Loucy (cell line): Measurements from ENCODE around the gene RAB15.

Source experiments
- H2AFZ ChIP-seq: fragments of 200-600 bp; sonication (generic); 2 replicates; pipeline ENCODE4 v1.6.0; 2016; ENCODE audit warnings: antibody characterized with exemption, mild to moderate bottlenecking, low read length, moderate library complexity
- H3F3A ChIP-seq: fragments of 200-600 bp; 2 replicates; pipeline ENCODE4 v1.6.0; 2016; ENCODE audit warnings: antibody characterized with exemption, low read depth, mild to moderate bottlenecking
- H3K27me3 ChIP-seq: fragments of 200-600 bp; sonication (generic); 2 replicates; pipeline ENCODE4 v1.6.1; 2014; ENCODE audit warnings: low read length, mild to moderate bottlenecking; ENCODE audit not compliant: insufficient read depth, poor library complexity, severe bottlenecking
- H3K36me3 ChIP-seq: fragments of 200-600 bp; sonication (generic); 2 replicates; pipeline ENCODE4 v1.6.1; 2016; ENCODE audit warnings: low read length; ENCODE audit not compliant: insufficient read depth
- H3K4me1 ChIP-seq: fragments of 200-600 bp; sonication (generic); 2 replicates; pipeline ENCODE4 v1.5.1; 2014; ENCODE audit warnings: low read length, mild to moderate bottlenecking; ENCODE audit not compliant: insufficient read depth, poor library complexity, severe bottlenecking
- H3K4me2 ChIP-seq: fragments of 200-600 bp; sonication (generic); 2 replicates; pipeline ENCODE4 v1.6.0; 2014; ENCODE audit warnings: antibody characterized with exemption, low read length, low read depth, mild to moderate bottlenecking; ENCODE audit not compliant: poor library complexity, severe bottlenecking
- H3K4me3 ChIP-seq: fragments of 200-600 bp; sonication (generic); 2 replicates; pipeline ENCODE4 v1.5.1; 2014; ENCODE audit warnings: low read length, mild to moderate bottlenecking, mixed read lengths; ENCODE audit not compliant: poor library complexity, severe bottlenecking
- H3K79me2 ChIP-seq: fragments of 200-600 bp; sonication (generic); 2 replicates; pipeline ENCODE4 v1.6.1; 2014; ENCODE audit warnings: low read length; ENCODE audit not compliant: insufficient read depth
- H3K9ac ChIP-seq: fragments of 200-600 bp; sonication (generic); 2 replicates; pipeline ENCODE4 v1.6.0; 2014; ENCODE audit warnings: mild to moderate bottlenecking, low read depth, low read length, moderate library complexity; ENCODE audit not compliant: poor library complexity, severe bottlenecking
- H3K9me2 ChIP-seq: fragments of 200-600 bp; sonication (generic); replicated peaks from 2 replicates; pipeline ENCODE4 v1.6.1; 2016; ENCODE audit warnings: low read depth, low read length, mixed read lengths
- H3K9me3 ChIP-seq: fragments of 200-600 bp; sonication (generic); 2 replicates; pipeline ENCODE4 v1.6.1; 2014; ENCODE audit warnings: mild to moderate bottlenecking, antibody characterized with exemption, low read length, low read depth; ENCODE audit not compliant: insufficient read depth
- H4K20me1 ChIP-seq: fragments of 200-600 bp; sonication (generic); 2 replicates; pipeline ENCODE4 v1.6.0; 2014; ENCODE audit warnings: antibody characterized with exemption, low read length, mild to moderate bottlenecking; ENCODE audit not compliant: insufficient read depth, poor library complexity, severe bottlenecking
- CTCF ChIP-seq: fragments of 200-600 bp; sonication (generic); conservative IDR thresholded peaks from 2 replicates; pipeline ENCODE4 v1.5.1; 2014; ENCODE audit warnings: mild to moderate bottlenecking, antibody characterized with exemption, low read length
- EZH2phosphoT487 ChIP-seq: fragments of 200-600 bp; IDR thresholded peaks from 2 replicates; pipeline ENCODE4 v1.6.1; 2018; ENCODE audit warnings: antibody characterized with exemption, mild to moderate bottlenecking, moderate library complexity, borderline replicate concordance

Gene RAB15

GRCh38 chr14:64953310-64953654 is 18.9 kb downstream of the RAB15 start:
- H3K9ac ChIP-seq, result no peak overlapping the region
- TF ChIP-seq CTCF, result no peak
- no peak for TF ChIP-seq EZH2phosphoT487
- peaks cover 47% of the 10 kb centered on the region; the same call in 1 of the 2 replicates for H3K36me3 ChIP-seq

GRCh38 chr14:64952598-64953309 is 19.4 kb downstream of the RAB15 start:
- no peak overlapping the region for H3K9ac ChIP-seq
- no peaks in the 10 kb centered on the region for H3K79me2 ChIP-seq
- no peak overlapping the region for H2AFZ ChIP-seq

More at GRCh38 chr14:64953310-64953654, 18.9 kb downstream of the RAB15 start:
- Histone ChIP-seq H2AFZ (no peak overlapping the region), H3F3A (no peaks in the 10 kb centered on the region), H3K9me2 (no peaks in the 10 kb centered on the region), H3K4me3 (no peak overlapping the region), H3K9me3 (no peaks in the 10 kb centered on the region), H3K4me2 (no peak overlapping the region), H3K4me1 (peaks cover 6% of the 10 kb centered on the region), H3K27me3 (no peaks in the 10 kb centered on the region), H4K20me1 (no peaks in the 10 kb centered on the region), H3K79me2 (no peaks in the 10 kb centered on the region)

GRCh38 chr14:64951724-64952123 is 20.4 kb downstream of the RAB15 start:
- Histone ChIP-seq H3K4me2 (no peak overlapping the region), H3K9ac (no peak overlapping the region), H3K4me3 (no peak overlapping the region), H2AFZ (no peak overlapping the region), H3K79me2 (no peaks in the 10 kb centered on the region), H3K4me1 (peaks cover 11% of the 10 kb centered on the region), H4K20me1 (no peaks in the 10 kb centered on the region), H3K36me3 (peaks cover 57% of the 10 kb centered on the region; the same call in 1 of the 2 replicates), H3K27me3 (no peaks in the 10 kb centered on the region), H3K9me3 (no peaks in the 10 kb centered on the region), H3F3A (no peaks in the 10 kb centered on the region), H3K9me2 (no peaks in the 10 kb centered on the region)
- TF ChIP-seq CTCF (no peak), EZH2phosphoT487 (no peak)

More at GRCh38 chr14:64952598-64953309, 19.4 kb downstream of the RAB15 start:
- Histone ChIP-seq H3K4me3 (no peak overlapping the region), H3K27me3 (no peaks in the 10 kb centered on the region), H4K20me1 (no peaks in the 10 kb centered on the region), H3K9me3 (no peaks in the 10 kb centered on the region), H3K4me1 (peaks cover 6% of the 10 kb centered on the region), H3K9me2 (no peaks in the 10 kb centered on the region), H3F3A (no peaks in the 10 kb centered on the region), H3K36me3 (peaks cover 52% of the 10 kb centered on the region; the same call in 1 of the 2 replicates), H3K4me2 (no peak overlapping the region)
- TF ChIP-seq EZH2phosphoT487, result no peak
- TF ChIP-seq CTCF, result peak; percentile 49
